K562 (cell line): ENCODE measurements around the gene CLIP4. TPM values are rescaled to one million over a fixed set of nuclear protein-coding genes. Genes with fewer than 3 reads are reported as not detected.
A peak's percentile ranks its signal among the peaks of the same experiment; 100 is the strongest.

Source experiments
- ATF3 ChIP-seq, 2 experiments: fragments of 450-650 bp in 1 of 2; sonication (generic) in 1 of 2; formaldehyde crosslinking in 1 of 2; IDR thresholded peaks in 1 of 2; conservative IDR thresholded peaks in 1 of 2; 2 replicates each; pipeline versions ENCODE4 v1.6.1 to v1.8.1; 2016 to 2023; ENCODE audit warnings: mild to moderate bottlenecking in 2 of 2, moderate library complexity in 2 of 2, inconsistent platforms in 1 of 2, missing genetic modification reagents in 1 of 2
- BRD9 ChIP-seq: fragments of 450-650 bp; IDR thresholded peaks from 2 replicates; pipeline ENCODE4 v1.6.1; 2018; ENCODE audit warnings: low read depth; ENCODE audit not compliant: partially characterized antibody
- CBFA2T2 ChIP-seq: fragments of 450-650 bp; conservative IDR thresholded peaks from 2 replicates; pipeline ENCODE4 v1.6.1; 2017; ENCODE audit warnings: mild to moderate bottlenecking
- CBFB ChIP-seq: sonication (generic); formaldehyde crosslinking; IDR thresholded peaks from 2 replicates; pipeline ENCODE4 v1.4.0; 2020; ENCODE audit warnings: mild to moderate bottlenecking, missing genetic modification reagents
- DPF2 ChIP-seq: fragments of 450-650 bp; IDR thresholded peaks from 2 replicates; pipeline ENCODE4 v1.6.1; 2016
- EP300 ChIP-seq: IDR thresholded peaks from 2 replicates; pipeline ENCODE4 v1.6.1; 2012; ENCODE audit warnings: low read length, improper control_type of control experiment
- EZH2 ChIP-seq: IDR thresholded peaks from 2 replicates; pipeline ENCODE4 v1.6.1; 2012; ENCODE audit warnings: low read depth, mild to moderate bottlenecking, inconsistent platforms, low read length, borderline replicate concordance
- FIP1L1 ChIP-seq: fragments of 200-400 bp; formaldehyde crosslinking; IDR thresholded peaks from 2 replicates; pipeline ENCODE4 v1.6.1; 2018; ENCODE audit warnings: mild to moderate bottlenecking, low read depth, low read length; ENCODE audit not compliant: poor library complexity, severe bottlenecking
- HIVEP1 ChIP-seq: fragments of 250-450 bp; sonication (Bioruptor Pico); IDR thresholded peaks from 2 replicates; pipeline ENCODE4 v1.4.0; 2020; ENCODE audit warnings: mild to moderate bottlenecking
- HMBOX1 ChIP-seq: sonication (generic); IDR thresholded peaks from 2 replicates; pipeline ENCODE4 v1.6.1; 2016
- HNRNPL ChIP-seq: fragments of 200-400 bp; formaldehyde crosslinking; IDR thresholded peaks from 2 replicates; pipeline ENCODE4 v1.6.1; 2017; ENCODE audit warnings: low read depth, mild to moderate bottlenecking, low read length
- MAFF ChIP-seq: IDR thresholded peaks from 2 replicates; pipeline ENCODE4 v1.6.1; 2012; ENCODE audit warnings: low read length, improper control_type of control experiment
- POLR2A ChIP-seq: fragments of 450-650 bp; conservative IDR thresholded peaks from 2 replicates; pipeline ENCODE4 v1.6.1; 2016
- POLR2AphosphoS2 ChIP-seq: IDR thresholded peaks from 2 replicates; pipeline ENCODE4 v1.6.1; 2012; ENCODE audit warnings: low read length, improper control_type of control experiment
- RFX7 ChIP-seq: fragments of 250-450 bp; sonication (Bioruptor Pico); IDR thresholded peaks from 2 replicates; pipeline ENCODE4 v1.5.1; 2021; ENCODE audit warnings: mild to moderate bottlenecking
- ZNF408 ChIP-seq: fragments of 250-450 bp; sonication (Bioruptor Pico); IDR thresholded peaks from 2 replicates; pipeline ENCODE4 v1.4.0; 2020; ENCODE audit warnings: low read depth, mild to moderate bottlenecking, moderate library complexity
- polyA plus RNA-seq, 8 experiments: library from polyadenylated mRNA; depleted of rRNA in 4 of 8; stranded (reverse) in 5 of 8; unstranded in 3 of 8; fragments of >200 nt; fragmentation: Nextera tagmentation in 2 of 8; fragmentation: Illumina TruSeq in 1 of 8; extraction: Ambion mirVana in 2 of 8; extraction: Trizol in 1 of 8; gene quantifications; 2 replicates each; pipeline versions ENCODE4 v1.2.1 to v1.2.3, GENCODE V29; 2011 to 2014; ENCODE audit warnings: inconsistent platforms in 1 of 8, missing spikeins in 1 of 8
- total RNA-seq, 7 experiments: library from RNA; depleted of rRNA in 6 of 7; stranded (reverse); fragments of >200 nt in 6 of 7; fragmentation: Illumina TruSeq in 2 of 7; extraction: Trizol in 2 of 7; gene quantifications; 2 replicates each; pipeline versions ENCODE4 v1.2.1 to v1.2.3, GENCODE V29; 2011 to 2021; ENCODE audit warnings: low replicate concordance in 1 of 7
- TF ChIP-seq, protein P1 (sequence below), 3 experiments: fragments of 200-800 bp in 1 of 3; fragments of 250-450 bp in 1 of 3; fragments of 450-650 bp in 1 of 3; sonication (Bioruptor Pico) in 1 of 3; sonication (Bioruptor generic) in 1 of 3; formaldehyde crosslinking in 1 of 3; IDR thresholded peaks; 2 replicates each; pipeline versions ENCODE4 v1.6.1 to v1.8.0; 2016 to 2022; ENCODE audit warnings: mild to moderate bottlenecking in 2 of 3, missing genetic modification characterization in 2 of 3, missing compliant biosample characterization in 1 of 3, moderate library complexity in 1 of 3
- TF ChIP-seq, protein P2 (sequence below): fragments of 450-650 bp; IDR thresholded peaks from 2 replicates; pipeline ENCODE4 v1.6.1; 2018; ENCODE audit not compliant: partially characterized antibody
- TF ChIP-seq, protein P3 (sequence below): fragments of 450-650 bp; formaldehyde crosslinking; conservative IDR thresholded peaks from 2 replicates; pipeline ENCODE4 v1.4.0; 2022; ENCODE audit warnings: mild to moderate bottlenecking, missing genetic modification characterization

Gene CLIP4
- total and polyA plus RNA-seq, 9 of the 15 experiments (the other 6 are each of a cell fraction or from before 2014, with no cell fraction given), result 0.03 to 0.38 (median 0.13) TPM; not detected in 5

DNA sequence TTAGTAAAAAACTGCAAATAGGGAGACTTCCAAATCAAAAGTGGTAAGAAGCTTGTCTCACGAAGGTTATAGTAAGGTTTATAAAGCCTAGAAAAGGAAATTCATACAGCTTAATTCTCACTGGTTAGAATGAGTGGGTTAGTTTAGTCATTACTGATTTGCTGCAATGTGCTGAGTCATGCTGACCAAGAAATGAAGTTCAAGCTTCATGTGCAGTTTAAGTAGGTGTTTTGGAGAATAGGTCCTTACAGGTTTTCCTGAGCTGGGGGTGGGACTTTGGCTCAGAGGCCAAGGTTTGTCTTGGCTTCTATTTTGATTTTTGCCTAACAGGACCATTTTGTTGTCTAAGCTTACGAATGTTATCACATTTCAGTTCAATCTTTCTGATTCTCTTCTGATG lies 15.1 kb downstream of the CLIP4 start (continued):
- no peak for TF ChIP-seq ZNF408 (CRISPR knock-in tag)
- no peak for TF ChIP-seq HNRNPL
- peak; percentile 43 for TF ChIP-seq ATF3 (IDR thresholded peaks at IDR 0.05)
- TF ChIP-seq ATF3 (CRISPR knock-in tag; conservative IDR thresholded peaks at IDR 0.05), result no peak
- TF ChIP-seq DPF2, result peak; percentile 44; the same call in 1 of the 2 replicates
- TF ChIP-seq CBFA2T2, result no peak
- TF ChIP-seq CBFB (CRISPR knock-in tag), result no peak
- peak; percentile 98 for TF ChIP-seq MAFF
- TF ChIP-seq, protein P1, sequence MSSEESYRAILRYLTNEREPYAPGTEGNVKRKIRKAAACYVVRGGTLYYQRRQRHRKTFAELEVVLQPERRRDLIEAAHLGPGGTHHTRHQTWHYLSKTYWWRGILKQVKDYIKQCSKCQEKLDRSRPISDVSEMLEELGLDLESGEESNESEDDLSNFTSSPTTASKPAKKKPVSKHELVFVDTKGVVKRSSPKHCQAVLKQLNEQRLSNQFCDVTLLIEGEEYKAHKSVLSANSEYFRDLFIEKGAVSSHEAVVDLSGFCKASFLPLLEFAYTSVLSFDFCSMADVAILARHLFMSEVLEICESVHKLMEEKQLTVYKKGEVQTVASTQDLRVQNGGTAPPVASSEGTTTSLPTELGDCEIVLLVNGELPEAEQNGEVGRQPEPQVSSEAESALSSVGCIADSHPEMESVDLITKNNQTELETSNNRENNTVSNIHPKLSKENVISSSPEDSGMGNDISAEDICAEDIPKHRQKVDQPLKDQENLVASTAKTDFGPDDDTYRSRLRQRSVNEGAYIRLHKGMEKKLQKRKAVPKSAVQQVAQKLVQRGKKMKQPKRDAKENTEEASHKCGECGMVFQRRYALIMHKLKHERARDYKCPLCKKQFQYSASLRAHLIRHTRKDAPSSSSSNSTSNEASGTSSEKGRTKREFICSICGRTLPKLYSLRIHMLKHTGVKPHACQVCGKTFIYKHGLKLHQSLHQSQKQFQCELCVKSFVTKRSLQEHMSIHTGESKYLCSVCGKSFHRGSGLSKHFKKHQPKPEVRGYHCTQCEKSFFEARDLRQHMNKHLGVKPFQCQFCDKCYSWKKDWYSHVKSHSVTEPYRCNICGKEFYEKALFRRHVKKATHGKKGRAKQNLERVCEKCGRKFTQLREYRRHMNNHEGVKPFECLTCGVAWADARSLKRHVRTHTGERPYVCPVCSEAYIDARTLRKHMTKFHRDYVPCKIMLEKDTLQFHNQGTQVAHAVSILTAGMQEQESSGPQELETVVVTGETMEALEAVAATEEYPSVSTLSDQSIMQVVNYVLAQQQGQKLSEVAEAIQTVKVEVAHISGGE (CRISPR knock-in tag; IDR thresholded peaks at IDR 0.05), result no peak
- TF ChIP-seq POLR2AphosphoS2, result no peak
- no peak for TF ChIP-seq EZH2
- no peak for TF ChIP-seq BRD9
- TF ChIP-seq POLR2A, result no peak
- TF ChIP-seq, protein P2, sequence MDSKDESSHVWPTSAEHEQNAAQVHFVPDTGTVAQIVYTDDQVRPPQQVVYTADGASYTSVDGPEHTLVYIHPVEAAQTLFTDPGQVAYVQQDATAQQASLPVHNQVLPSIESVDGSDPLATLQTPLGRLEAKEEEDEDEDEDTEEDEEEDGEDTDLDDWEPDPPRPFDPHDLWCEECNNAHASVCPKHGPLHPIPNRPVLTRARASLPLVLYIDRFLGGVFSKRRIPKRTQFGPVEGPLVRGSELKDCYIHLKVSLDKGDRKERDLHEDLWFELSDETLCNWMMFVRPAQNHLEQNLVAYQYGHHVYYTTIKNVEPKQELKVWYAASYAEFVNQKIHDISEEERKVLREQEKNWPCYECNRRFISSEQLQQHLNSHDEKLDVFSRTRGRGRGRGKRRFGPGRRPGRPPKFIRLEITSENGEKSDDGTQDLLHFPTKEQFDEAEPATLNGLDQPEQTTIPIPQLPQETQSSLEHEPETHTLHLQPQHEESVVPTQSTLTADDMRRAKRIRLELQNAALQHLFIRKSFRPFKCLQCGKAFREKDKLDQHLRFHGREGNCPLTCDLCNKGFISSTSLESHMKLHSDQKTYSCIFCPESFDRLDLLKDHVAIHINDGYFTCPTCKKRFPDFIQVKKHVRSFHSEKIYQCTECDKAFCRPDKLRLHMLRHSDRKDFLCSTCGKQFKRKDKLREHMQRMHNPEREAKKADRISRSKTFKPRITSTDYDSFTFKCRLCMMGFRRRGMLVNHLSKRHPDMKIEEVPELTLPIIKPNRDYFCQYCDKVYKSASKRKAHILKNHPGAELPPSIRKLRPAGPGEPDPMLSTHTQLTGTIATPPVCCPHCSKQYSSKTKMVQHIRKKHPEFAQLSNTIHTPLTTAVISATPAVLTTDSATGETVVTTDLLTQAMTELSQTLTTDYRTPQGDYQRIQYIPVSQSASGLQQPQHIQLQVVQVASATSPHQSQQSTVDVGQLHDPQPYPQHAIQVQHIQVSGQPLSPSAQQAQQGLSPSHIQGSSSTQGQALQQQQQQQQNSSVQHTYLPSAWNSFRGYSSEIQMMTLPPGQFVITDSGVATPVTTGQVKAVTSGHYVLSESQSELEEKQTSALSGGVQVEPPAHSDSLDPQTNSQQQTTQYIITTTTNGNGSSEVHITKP, result no peak
- TF ChIP-seq HIVEP1 (CRISPR knock-in tag), result no peak
- no peak for TF ChIP-seq FIP1L1
- peak; percentile 90 for TF ChIP-seq HMBOX1
- TF ChIP-seq, protein P3, sequence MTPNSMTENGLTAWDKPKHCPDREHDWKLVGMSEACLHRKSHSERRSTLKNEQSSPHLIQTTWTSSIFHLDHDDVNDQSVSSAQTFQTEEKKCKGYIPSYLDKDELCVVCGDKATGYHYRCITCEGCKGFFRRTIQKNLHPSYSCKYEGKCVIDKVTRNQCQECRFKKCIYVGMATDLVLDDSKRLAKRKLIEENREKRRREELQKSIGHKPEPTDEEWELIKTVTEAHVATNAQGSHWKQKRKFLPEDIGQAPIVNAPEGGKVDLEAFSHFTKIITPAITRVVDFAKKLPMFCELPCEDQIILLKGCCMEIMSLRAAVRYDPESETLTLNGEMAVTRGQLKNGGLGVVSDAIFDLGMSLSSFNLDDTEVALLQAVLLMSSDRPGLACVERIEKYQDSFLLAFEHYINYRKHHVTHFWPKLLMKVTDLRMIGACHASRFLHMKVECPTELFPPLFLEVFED (CRISPR knock-in tag), result no peak
- peak; percentile 12; the same call in 1 of the 2 replicates for TF ChIP-seq EP300
- no peak for TF ChIP-seq RFX7 (CRISPR knock-in tag)
